Parathyroid adenoma (tissue), 2 donors: ENCODE results near the gene MYRFL.

Source experiments
- H2AFZ ChIP-seq: fragments of 300-600 bp; sonication (generic); one replicate; pipeline ENCODE4 v1.7.0; 2017; ENCODE audit warnings: antibody characterized with exemption, mild to moderate bottlenecking
- H3K27ac ChIP-seq: fragments of 300-600 bp; sonication (generic); one replicate; pipeline ENCODE4 v1.7.0; 2017
- H3K27me3 ChIP-seq: fragments of 300-600 bp; sonication (generic); one replicate; pipeline ENCODE4 v1.7.0; 2017; ENCODE audit warnings: low read length; ENCODE audit not compliant: control insufficient read depth, insufficient read depth
- H3K36me3 ChIP-seq: fragments of 300-600 bp; sonication (generic); one replicate; pipeline ENCODE4 v1.7.0; 2017; ENCODE audit warnings: low read length; ENCODE audit not compliant: control insufficient read depth, insufficient read depth
- H3K4me1 ChIP-seq: fragments of 300-600 bp; sonication (generic); one replicate; pipeline ENCODE4 v1.7.0; 2017; ENCODE audit warnings: control low read depth
- H3K4me2 ChIP-seq: fragments of 300-600 bp; sonication (generic); one replicate; pipeline ENCODE4 v1.7.0; 2017; ENCODE audit warnings: low read length
- H3K4me3 ChIP-seq: fragments of 300-600 bp; sonication (generic); one replicate; pipeline ENCODE4 v1.7.0; 2017; ENCODE audit warnings: low read depth, low read length
- H3K79me2 ChIP-seq: fragments of 300-600 bp; sonication (generic); one replicate; pipeline ENCODE4 v1.7.0; 2017; ENCODE audit warnings: control low read depth
- H3K9ac ChIP-seq: fragments of 300-600 bp; sonication (generic); one replicate; pipeline ENCODE4 v1.7.0; 2017; ENCODE audit warnings: mild to moderate bottlenecking
- H3K9me3 ChIP-seq: fragments of 300-600 bp; sonication (generic); one replicate; pipeline ENCODE4 v1.7.0; 2017; ENCODE audit warnings: low read length; ENCODE audit not compliant: control insufficient read depth
- CTCF ChIP-seq: fragments of 300-600 bp; sonication (generic); IDR thresholded peaks from one replicate; pipeline ENCODE4 v1.7.0; 2017; ENCODE audit warnings: antibody characterized with exemption, mild to moderate bottlenecking
- donor health status: primary hyperparathyroidism.

MYRFL gene

GRCh38 chr12:69834576-69834975 lies 9.5 kb downstream of the MYRFL start:
- Histone ChIP-seq H3K4me2 (no peak overlapping the region), H3K9ac (no peak overlapping the region), H3K9me3 (no peaks in the 10 kb centered on the region), H2AFZ (no peak overlapping the region), H3K27me3 (peaks cover 3% of the 10 kb centered on the region), H3K4me1 (no peaks in the 10 kb centered on the region), H3K27ac (no peak overlapping the region), H3K79me2 (no peaks in the 10 kb centered on the region), H3K4me3 (no peak overlapping the region), H3K36me3 (no peaks in the 10 kb centered on the region)
- no peak for TF ChIP-seq CTCF

GRCh38 chr12:69835081-69835480 lies 10.1 kb downstream of the MYRFL start:
- no peaks in the 10 kb centered on the region for H3K4me1 ChIP-seq

GRCh38 chr12:69836015-69836414 lies 11.0 kb downstream of the MYRFL start:
- Histone ChIP-seq H3K79me2 (no peaks in the 10 kb centered on the region), H3K9ac (no peak overlapping the region), H3K4me2 (no peak overlapping the region), H2AFZ (no peak overlapping the region), H3K27ac (no peak overlapping the region), H3K9me3 (no peaks in the 10 kb centered on the region), H3K4me3 (no peak overlapping the region), H3K27me3 (peaks cover 3% of the 10 kb centered on the region), H3K4me1 (no peaks in the 10 kb centered on the region), H3K36me3 (no peaks in the 10 kb centered on the region)
- no peak for TF ChIP-seq CTCF

More at GRCh38 chr12:69835081-69835480, 10.1 kb downstream of the MYRFL start:
- no peak overlapping the region for H2AFZ ChIP-seq
- no peak overlapping the region for H3K9ac ChIP-seq
- H3K4me3 ChIP-seq, result no peak overlapping the region
- no peak for TF ChIP-seq CTCF
- no peaks in the 10 kb centered on the region for H3K36me3 ChIP-seq
- H3K27ac ChIP-seq, result no peak overlapping the region
- H3K4me2 ChIP-seq, result no peak overlapping the region
- no peaks in the 10 kb centered on the region for H3K9me3 ChIP-seq
- peaks cover 3% of the 10 kb centered on the region for H3K27me3 ChIP-seq
- no peaks in the 10 kb centered on the region for H3K79me2 ChIP-seq

GRCh38 chr12:69837191-69837590 lies 12.2 kb downstream of the MYRFL start:
- no peaks in the 10 kb centered on the region for H3K79me2 ChIP-seq
- no peak overlapping the region for H2AFZ ChIP-seq
- H3K36me3 ChIP-seq, result no peaks in the 10 kb centered on the region
- H3K4me3 ChIP-seq, result no peak overlapping the region
- no peaks in the 10 kb centered on the region for H3K4me1 ChIP-seq
- no peak for TF ChIP-seq CTCF
- H3K4me2 ChIP-seq, result no peak overlapping the region
- no peak overlapping the region for H3K9ac ChIP-seq
- H3K27ac ChIP-seq, result no peak overlapping the region
- H3K27me3 ChIP-seq, result peaks cover 3% of the 10 kb centered on the region
- H3K9me3 ChIP-seq, result no peaks in the 10 kb centered on the region

- H3K4me3 ChIP-seq, result no peak overlapping the region
Observed at GRCh38 chr12:69837657-69838415, 12.8 kb downstream of the MYRFL start.

More at GRCh38 chr12:69837657-69838415, 12.8 kb downstream of the MYRFL start:
- no peak for TF ChIP-seq CTCF
- Histone ChIP-seq H3K36me3 (no peaks in the 10 kb centered on the region), H3K9ac (no peak overlapping the region), H3K27me3 (peaks cover 3% of the 10 kb centered on the region), H3K27ac (no peak overlapping the region), H3K9me3 (no peaks in the 10 kb centered on the region), H3K79me2 (no peaks in the 10 kb centered on the region), H3K4me1 (no peaks in the 10 kb centered on the region), H2AFZ (no peak overlapping the region), H3K4me2 (no peak overlapping the region)
